22Rv1 (cell line): ENCODE results near the gene IRX4.

Experiments used
- H3K27ac ChIP-seq: fragments of 450-650 bp; 2 replicates; pipeline ENCODE4 v1.5.1; 2017
- CTCF ChIP-seq: fragments of 450-650 bp; IDR thresholded peaks from 2 replicates; pipeline ENCODE4 v1.5.1; 2017; ENCODE audit warnings: mild to moderate bottlenecking
- ZFX ChIP-seq: fragments of 450-650 bp; IDR thresholded peaks from 2 replicates; pipeline ENCODE4 v1.6.1; 2017; ENCODE audit warnings: antibody characterized with exemption, borderline replicate concordance

IRX4 gene

GRCh38 chr5:1896602-1897376 lies 14.1 kb upstream of the IRX4 start:
- no peak for TF ChIP-seq ZFX
- no peak for TF ChIP-seq CTCF

GRCh38 chr5:1895739-1896420 lies 13.2 kb upstream of the IRX4 start:
- no peak for TF ChIP-seq CTCF
- no peak overlapping the region for H3K27ac ChIP-seq

More at GRCh38 chr5:1896602-1897376, 14.1 kb upstream of the IRX4 start:
- H3K27ac ChIP-seq, result no peak overlapping the region

GRCh38 chr5:1894243-1894642 lies 11.5 kb upstream of the IRX4 start:
- no peak overlapping the region for H3K27ac ChIP-seq
- TF ChIP-seq ZFX (no peak), CTCF (no peak)

- TF ChIP-seq ZFX, result no peak
- TF ChIP-seq CTCF, result no peak
- no peak overlapping the region for H3K27ac ChIP-seq
These were observed 11.0 kb upstream of the IRX4 start for GRCh38 chr5:1893754-1894153.

- no peak for TF ChIP-seq ZFX
- no peak for TF ChIP-seq CTCF
- no peak overlapping the region for H3K27ac ChIP-seq
These were observed 10.1 kb upstream of the IRX4 start for GRCh38 chr5:1892685-1893445.

GRCh38 chr5:1892211-1892610 lies 9.5 kb upstream of the IRX4 start:
- H3K27ac ChIP-seq, result no peak overlapping the region
- TF ChIP-seq ZFX (no peak), CTCF (no peak)
